ENCODE data around the gene PKHD1.

Gene PKHD1

DNA sequence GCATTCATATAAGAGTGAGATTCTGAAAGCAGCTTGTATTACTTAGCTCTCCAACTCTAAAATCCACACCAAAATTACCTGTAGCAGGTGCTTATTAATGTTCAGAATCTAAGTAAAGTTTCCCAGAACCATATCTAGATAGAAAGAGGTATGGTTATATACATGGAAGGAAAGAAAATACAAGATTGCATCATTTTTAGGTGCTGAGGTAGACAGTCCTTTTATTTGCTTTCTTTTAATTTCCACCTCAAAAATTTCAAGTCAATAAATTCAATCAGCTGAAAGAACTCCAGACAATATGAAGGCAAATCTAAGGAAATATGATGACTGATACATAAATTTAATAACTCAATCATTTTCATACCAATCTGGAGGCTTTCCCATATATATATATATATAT lies 521.9 kb downstream of the PKHD1 start:
- DNase-seq (ENCODE audit: low read depth in 4 of 4, low spot score in 1 of 4) = no peak

All from stimulated activated CD4-positive, alpha-beta T cell treated with anti-CD3 and anti-CD28 coated beads, Interleukin-1b, Interleukin-23, amount 100 ng/mL, for 24 hours (primary cell).